Hepatocyte (in vitro differentiated cells): ENCODE data around the gene REM2. TPM values are rescaled to one million over a fixed set of nuclear protein-coding genes. Genes with fewer than 3 reads are reported as not detected.

Experiments
- DNase-seq: peaks from one replicate; pipeline ENCODE4 v3.0.0-alpha.2; 2016; ENCODE audit warnings: low spot score
- H2AFZ ChIP-seq: fragments of 200-600 bp; sonication (generic); 2 replicates; pipeline ENCODE4 v1.6.0; 2016; ENCODE audit warnings: antibody characterized with exemption, mild to moderate bottlenecking
- H3K27ac ChIP-seq: fragments of 200-600 bp; sonication (generic); 2 replicates; pipeline ENCODE4 v1.5.1; 2016; ENCODE audit warnings: mild to moderate bottlenecking
- H3K27me3 ChIP-seq: fragments of 200-600 bp; sonication (generic); 2 replicates; pipeline ENCODE4 v1.6.1; 2016
- H3K36me3 ChIP-seq: fragments of 200-600 bp; sonication (generic); replicated peaks from 2 replicates; pipeline ENCODE4 v1.5.1; 2016; ENCODE audit warnings: low read depth; ENCODE audit not compliant: insufficient read depth
- H3K4me1 ChIP-seq: fragments of 200-600 bp; sonication (generic); 2 replicates; pipeline ENCODE4 v1.5.1; 2016; ENCODE audit warnings: mild to moderate bottlenecking, moderate library complexity; ENCODE audit not compliant: insufficient read depth
- H3K4me2 ChIP-seq: fragments of 200-600 bp; sonication (generic); 2 replicates; pipeline ENCODE4 v1.6.0; 2016
- H3K4me3 ChIP-seq: fragments of 200-600 bp; sonication (generic); 2 replicates; pipeline ENCODE4 v1.5.1; 2016; ENCODE audit warnings: mild to moderate bottlenecking
- H3K79me2 ChIP-seq: fragments of 200-600 bp; sonication (generic); 2 replicates; pipeline ENCODE4 v1.6.0; 2017; ENCODE audit warnings: mild to moderate bottlenecking
- H3K9me2 ChIP-seq: fragments of 200-600 bp; sonication (generic); replicated peaks from 2 replicates; pipeline ENCODE4 v1.6.0; 2017; ENCODE audit warnings: mild to moderate bottlenecking; ENCODE audit not compliant: insufficient read depth
- H3K9me3 ChIP-seq: fragments of 200-600 bp; sonication (generic); 2 replicates; pipeline ENCODE4 v1.5.1; 2016; ENCODE audit warnings: low read depth, mild to moderate bottlenecking
- H4K20me1 ChIP-seq: fragments of 200-600 bp; sonication (generic); 2 replicates; pipeline ENCODE4 v1.6.0; 2016; ENCODE audit warnings: mild to moderate bottlenecking; ENCODE audit not compliant: insufficient read depth, poor library complexity, severe bottlenecking
- CTCF ChIP-seq: fragments of 200-600 bp; sonication (generic); IDR thresholded peaks from 2 replicates; pipeline ENCODE4 v1.5.1; 2016; ENCODE audit warnings: antibody characterized with exemption, mild to moderate bottlenecking; ENCODE audit not compliant: poor library complexity
- EZH2 ChIP-seq: fragments of 200-600 bp; sonication (generic); IDR thresholded peaks from 2 replicates; pipeline ENCODE4 v1.6.1; 2016; ENCODE audit warnings: antibody characterized with exemption, mild to moderate bottlenecking, borderline replicate concordance
- EZH2phosphoT487 ChIP-seq: fragments of 200-600 bp; sonication (generic); IDR thresholded peaks from one replicate; pipeline ENCODE4 v1.6.1; 2018; ENCODE audit warnings: antibody characterized with exemption, mild to moderate bottlenecking, low read depth, moderate library complexity; ENCODE audit not compliant: unreplicated experiment, severe bottlenecking
- WGBS: methylation state at CpG from one replicate; pipeline ENCODE4 v1.1.6; 2016; ENCODE audit warnings: low lambda C conversion rate; ENCODE audit errors: missing lambda C conversion rate; 5-methylcytosine and 5-hydroxymethylcytosine counted together
- polyA plus RNA-seq: library from polyadenylated mRNA; unstranded; fragments of >200 nt; fragmentation: Nextera tagmentation; extraction: Ambion mirVana; gene quantifications from 2 replicates; pipeline ENCODE4 v1.2.1, GENCODE V29; 2016
- total RNA-seq: library from RNA; depleted of rRNA; stranded (reverse); fragments of >200 nt; gene quantifications from 2 replicates; pipeline ENCODE4 v1.2.3, GENCODE V29; 2014

The REM2 gene
- total and polyA plus RNA-seq, 2 experiments from 2014 or later: 1.9 to 5.5 TPM

DNA sequence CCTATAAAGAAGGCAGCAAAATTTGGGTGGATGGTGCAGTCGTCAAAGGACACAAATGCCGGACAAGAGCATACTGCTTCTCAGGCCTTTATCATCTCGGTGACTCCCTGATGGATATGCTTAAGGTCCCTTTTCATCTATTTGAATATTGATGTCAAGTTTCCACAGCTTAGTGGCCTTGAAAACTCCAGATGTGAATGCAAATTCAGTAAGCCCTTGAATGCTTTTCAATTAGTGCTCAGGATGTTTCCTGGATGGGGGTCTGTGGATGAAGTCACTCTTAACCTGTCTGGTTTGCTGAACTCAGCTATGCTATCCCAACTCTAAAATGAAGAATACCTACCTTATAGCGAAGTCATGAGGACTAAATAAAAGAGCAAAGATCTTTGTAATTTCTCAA lies 10.7 kb downstream of the REM2 start:
- Histone ChIP-seq H2AFZ (no peak overlapping the region), H4K20me1 (no peaks in the 10 kb centered on the region), H3K27ac (no peak overlapping the region), H3K79me2 (no peaks in the 10 kb centered on the region), H3K4me2 (no peak overlapping the region), H3K9me3 (no peaks in the 10 kb centered on the region), H3K36me3 (no peaks in the 10 kb centered on the region), H3K4me1 (no peaks in the 10 kb centered on the region), H3K27me3 (no peaks in the 10 kb centered on the region), H3K9me2 (no peaks in the 10 kb centered on the region), H3K4me3 (no peak overlapping the region)
- TF ChIP-seq CTCF (no peak), EZH2phosphoT487 (no peak), EZH2 (no peak)
- WGBS: 92% methylated on average over 4 of the region's 4 CpGs
- DNase-seq: no peak

DNA sequence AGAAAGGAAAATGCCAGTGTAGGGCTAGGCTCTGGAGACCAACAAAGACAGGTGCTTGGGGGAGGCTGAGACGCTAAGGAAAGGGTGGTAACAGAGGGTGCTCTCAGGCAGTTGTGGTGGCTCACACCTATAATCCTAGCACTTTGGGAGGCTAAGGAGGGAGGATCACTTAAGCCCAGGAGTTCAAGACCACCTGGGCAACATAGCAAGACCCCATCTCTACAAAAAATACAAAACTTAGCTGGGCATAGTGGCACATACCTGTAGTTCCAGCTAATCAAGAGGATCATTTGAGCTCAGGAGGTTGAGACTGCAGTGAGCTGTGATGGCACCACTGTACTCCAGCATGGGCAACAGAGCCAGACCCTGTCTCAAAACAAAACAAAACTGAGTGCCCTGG lies 12.4 kb downstream of the REM2 start:
- Histone ChIP-seq H3K36me3 (no peaks in the 10 kb centered on the region), H3K4me1 (peaks cover 4% of the 10 kb centered on the region), H3K27me3 (no peaks in the 10 kb centered on the region), H3K4me2 (no peak overlapping the region), H3K9me2 (no peaks in the 10 kb centered on the region), H3K4me3 (no peak overlapping the region), H4K20me1 (no peaks in the 10 kb centered on the region), H3K9me3 (no peaks in the 10 kb centered on the region), H2AFZ (no peak overlapping the region), H3K79me2 (no peaks in the 10 kb centered on the region), H3K27ac (no peak overlapping the region)
- no peak for DNase-seq
- TF ChIP-seq EZH2 (no peak), CTCF (no peak), EZH2phosphoT487 (no peak)
- WGBS: 90% methylated on average over 1 of the region's 1 CpG

- H3K4me1 ChIP-seq: peaks cover 4% of the 10 kb centered on the region
- H3K9me2 ChIP-seq: no peaks in the 10 kb centered on the region
- H3K4me2 ChIP-seq: no peak overlapping the region
- no peaks in the 10 kb centered on the region for H3K27me3 ChIP-seq
- no peak for TF ChIP-seq EZH2
- no peak for TF ChIP-seq CTCF
- no peak for TF ChIP-seq EZH2phosphoT487
- H3K79me2 ChIP-seq: no peaks in the 10 kb centered on the region
- H3K27ac ChIP-seq: no peak overlapping the region
- no peaks in the 10 kb centered on the region for H3K9me3 ChIP-seq
- no peaks in the 10 kb centered on the region for H3K36me3 ChIP-seq
- H4K20me1 ChIP-seq: no peaks in the 10 kb centered on the region
- no peak for DNase-seq
- WGBS: 91% methylated on average over 5 of the region's 5 CpGs
- H3K4me3 ChIP-seq: no peak overlapping the region
- H2AFZ ChIP-seq: no peak overlapping the region
Observed at GRCh38 chr14:22896356-22896755, 13.3 kb downstream of the REM2 start.

DNA sequence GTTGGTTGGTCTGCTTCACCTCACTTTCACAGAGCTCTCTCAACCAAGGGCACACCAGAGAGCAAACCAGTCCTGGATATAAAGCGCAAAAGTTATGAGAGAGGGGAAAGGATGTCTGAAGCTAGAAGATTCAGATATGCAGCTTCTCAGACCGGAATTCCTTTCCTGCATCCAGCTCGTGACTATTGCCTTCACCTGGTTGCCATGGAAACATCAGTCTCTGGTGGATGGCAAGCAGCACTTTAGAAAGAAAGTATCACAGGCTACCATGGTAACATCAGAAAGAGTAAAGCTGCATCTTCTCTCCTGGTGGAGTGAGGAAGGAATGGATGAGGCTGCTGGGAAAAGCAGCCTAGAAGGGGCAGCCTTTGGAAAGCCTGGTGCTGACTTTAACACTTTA lies 13.7 kb downstream of the REM2 start:
- DNase-seq: no peak
- Histone ChIP-seq H3K4me2 (no peak overlapping the region), H3K4me1 (peaks cover 4% of the 10 kb centered on the region), H2AFZ (no peak overlapping the region), H3K4me3 (no peak overlapping the region), H3K27ac (no peak overlapping the region), H3K27me3 (no peaks in the 10 kb centered on the region), H3K9me2 (no peaks in the 10 kb centered on the region), H3K79me2 (no peaks in the 10 kb centered on the region), H3K9me3 (no peaks in the 10 kb centered on the region), H3K36me3 (no peaks in the 10 kb centered on the region), H4K20me1 (no peaks in the 10 kb centered on the region)
- TF ChIP-seq EZH2phosphoT487: no peak
- no peak for TF ChIP-seq CTCF
- TF ChIP-seq EZH2: no peak
- WGBS: 88% methylated on average over 3 of the region's 3 CpGs
